ENCODE results near the gene CYBA.

The CYBA gene

DNA sequence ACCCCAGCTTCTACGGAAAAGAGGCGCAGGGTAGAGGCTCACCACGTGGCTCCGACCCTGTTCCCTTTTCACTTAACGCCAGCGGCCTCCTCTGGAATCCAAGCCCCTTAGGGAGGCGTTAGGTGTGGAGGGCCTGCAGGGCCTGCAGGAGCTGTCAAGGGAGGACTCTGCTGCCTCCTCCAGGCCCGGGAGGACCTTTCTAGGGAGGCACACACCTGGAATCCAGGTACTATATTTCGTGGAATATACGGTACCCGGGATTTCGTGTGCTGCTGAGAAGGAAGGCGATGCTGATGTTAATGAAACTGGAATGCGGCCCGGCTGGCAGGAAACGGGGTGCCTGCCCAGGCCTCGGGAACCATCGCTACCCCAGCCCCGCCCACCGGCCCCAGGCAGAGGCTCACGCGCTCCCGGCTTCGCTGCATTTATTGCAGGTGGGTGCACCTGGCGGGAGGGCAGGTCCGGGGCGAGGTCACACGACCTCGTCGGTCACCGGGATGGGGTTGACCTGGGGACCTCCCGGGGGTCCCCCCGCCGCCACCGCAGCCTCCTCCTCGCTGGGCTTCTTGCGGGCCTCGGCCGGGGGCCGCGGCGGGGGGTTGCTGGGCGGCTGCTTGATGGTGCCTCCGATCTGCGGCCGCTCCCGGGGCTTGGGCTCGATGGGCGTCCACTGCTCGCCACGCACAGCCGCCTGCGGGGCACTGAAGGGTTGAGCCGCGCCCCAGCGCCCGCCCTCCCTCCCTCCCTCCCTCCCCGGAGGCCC is 7.8 kb downstream of the CYBA start:
- FAIRE-seq, result no peak

DNA sequence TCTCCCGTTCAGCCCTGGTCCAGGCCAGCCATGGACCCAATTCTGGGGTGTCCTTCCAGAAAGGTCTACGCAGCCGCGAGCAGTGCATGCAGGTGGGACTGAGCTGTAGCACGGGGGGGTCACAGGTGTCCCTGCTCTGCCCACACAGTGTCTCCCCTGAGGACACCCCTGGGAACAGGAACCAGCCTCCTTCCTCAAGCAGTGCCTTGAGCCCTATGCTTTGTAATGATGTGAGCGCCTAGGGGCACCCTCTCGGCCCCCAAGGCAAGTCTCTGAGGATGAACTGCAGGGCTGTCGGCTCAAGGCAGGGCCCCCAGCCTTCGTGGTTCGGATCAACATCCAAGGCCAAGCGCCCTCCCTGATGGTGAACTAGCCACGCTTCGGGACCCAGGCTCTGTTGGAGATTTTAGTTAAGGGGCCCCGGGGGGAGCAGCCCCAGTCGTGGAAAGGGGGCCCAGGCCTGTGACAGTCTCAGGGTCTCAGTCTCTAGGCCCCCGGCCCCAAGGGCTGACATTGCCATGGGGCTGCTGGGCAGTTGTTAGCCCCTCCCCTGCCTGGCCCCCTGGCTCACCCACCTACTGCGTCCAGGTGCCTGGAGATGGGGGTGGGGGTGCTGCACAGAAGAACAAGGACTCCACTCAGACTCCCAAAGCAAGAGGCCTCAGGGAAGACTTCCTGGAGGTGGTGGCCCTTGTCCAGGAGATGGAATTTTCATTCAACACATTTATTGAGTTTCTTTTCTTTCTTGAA is 10.2 kb downstream of the CYBA start:
- FAIRE-seq, result no peak

DNA sequence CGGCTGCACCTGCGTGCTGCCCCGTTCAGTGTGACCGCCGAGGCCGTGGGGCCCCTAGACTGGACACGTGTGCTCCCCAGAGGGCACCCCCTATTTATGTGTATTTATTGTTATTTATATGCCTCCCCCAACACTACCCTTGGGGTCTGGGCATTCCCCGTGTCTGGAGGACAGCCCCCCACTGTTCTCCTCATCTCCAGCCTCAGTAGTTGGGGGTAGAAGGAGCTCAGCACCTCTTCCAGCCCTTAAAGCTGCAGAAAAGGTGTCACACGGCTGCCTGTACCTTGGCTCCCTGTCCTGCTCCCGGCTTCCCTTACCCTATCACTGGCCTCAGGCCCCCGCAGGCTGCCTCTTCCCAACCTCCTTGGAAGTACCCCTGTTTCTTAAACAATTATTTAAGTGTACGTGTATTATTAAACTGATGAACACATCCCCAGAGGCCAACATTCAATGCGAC is 10.8 kb downstream of the CYBA start:
- FAIRE-seq, result no peak

GRCh38 chr16:88639231-88640038 is 11.4 kb downstream of the CYBA start:
- no peak for FAIRE-seq

DNA sequence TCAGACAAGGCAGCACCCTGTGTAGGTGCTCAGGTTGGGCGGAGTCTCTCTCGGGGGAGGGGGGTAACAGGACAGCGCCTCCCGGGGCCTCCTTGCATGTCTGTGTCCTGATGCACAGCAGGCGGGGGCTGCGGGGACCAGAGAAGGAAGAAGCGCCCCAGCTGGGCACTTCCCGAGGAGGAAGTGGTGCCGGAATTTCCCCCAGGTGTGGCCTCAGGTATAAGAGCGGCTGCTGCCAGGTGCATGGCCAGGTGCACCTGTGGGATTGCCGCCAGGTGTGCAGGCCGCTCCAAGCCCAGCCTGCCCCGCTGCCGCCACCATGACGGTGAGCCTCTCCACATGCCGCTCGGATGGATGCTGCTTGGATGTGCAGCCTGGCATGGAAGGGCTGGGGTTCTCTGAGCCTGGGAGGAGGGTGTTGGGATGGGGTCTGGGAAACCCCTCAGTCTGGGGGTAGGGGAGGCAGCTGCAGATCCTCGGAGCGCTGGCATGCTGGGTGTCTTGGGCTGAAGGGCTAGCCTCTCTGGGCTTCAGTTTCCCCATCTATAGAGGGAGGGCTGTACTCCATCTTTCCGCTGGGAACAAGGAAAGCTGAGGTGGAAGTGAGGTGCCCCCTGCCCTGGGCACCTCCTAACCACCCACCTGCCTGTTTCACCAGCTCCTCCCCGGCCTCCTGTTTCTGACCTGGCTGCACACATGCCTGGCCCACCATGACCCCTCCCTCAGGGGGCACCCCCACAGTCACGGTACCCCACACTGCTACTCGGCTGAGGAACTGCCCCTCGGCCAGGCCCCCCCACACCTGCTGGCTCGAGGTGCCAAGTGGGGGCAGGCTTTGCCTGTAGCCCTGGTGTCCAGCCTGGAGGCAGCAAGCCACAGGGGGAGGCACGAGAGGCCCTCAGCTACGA is 12.3 kb downstream of the CYBA start, which contains the start of gene IL17C:
IL17C (plus strand) TSS at position 250 of the 908 bp plus-strand sequence; CDS start at position 320, 70 bp downstream.
- FAIRE-seq, result no peak

- FAIRE-seq, result no peak
Measured at GRCh38 chr16:88636488-88637265, 14.2 kb downstream of the CYBA start.

DNA sequence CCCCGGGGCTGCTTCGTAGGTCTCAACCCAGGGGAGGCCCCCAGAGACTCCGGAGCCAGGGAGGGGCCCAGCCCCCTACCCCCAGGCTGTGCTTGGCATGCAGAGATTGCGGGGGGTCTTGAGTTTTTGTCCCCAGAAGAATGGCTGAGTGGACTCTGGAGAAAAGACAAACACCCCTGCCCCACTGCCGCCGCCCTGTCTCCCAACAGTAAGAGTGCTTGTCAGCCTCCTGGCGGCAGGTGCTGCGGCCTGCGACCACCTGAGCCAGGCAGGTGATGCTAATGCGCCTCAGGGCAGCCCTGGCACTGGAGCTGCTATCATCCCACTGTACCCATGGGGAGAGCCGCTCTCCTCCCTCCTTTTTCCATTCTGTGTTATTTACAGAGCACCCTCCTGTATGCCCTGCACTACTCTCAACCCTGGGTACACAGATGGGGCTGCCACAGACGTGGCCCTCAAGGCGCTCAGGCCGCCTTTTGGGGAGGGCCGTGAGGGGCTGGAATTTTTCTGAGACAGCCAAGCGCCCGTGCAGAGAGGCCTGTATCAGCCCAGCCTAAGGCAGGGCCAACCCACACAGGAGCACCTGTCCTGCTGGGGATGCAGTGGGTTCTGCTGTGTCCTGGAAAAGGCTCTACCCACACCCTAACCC is 15.1 kb downstream of the CYBA start:
- FAIRE-seq, result no peak

GRCh38 chr16:88634994-88635670 is 15.7 kb downstream of the CYBA start:
- FAIRE-seq, result no peak

- no peak for FAIRE-seq
Measured at GRCh38 chr16:88634141-88634993, 16.5 kb downstream of the CYBA start.

GRCh38 chr16:88633684-88634140 is 17.1 kb downstream of the CYBA start:
- no peak for FAIRE-seq

- FAIRE-seq, result no peak
Measured at GRCh38 chr16:88632587-88632930, 18.3 kb downstream of the CYBA start.

- no peak for FAIRE-seq
Measured at GRCh38 chr16:88631920-88632586, 18.8 kb downstream of the CYBA start.

DNA sequence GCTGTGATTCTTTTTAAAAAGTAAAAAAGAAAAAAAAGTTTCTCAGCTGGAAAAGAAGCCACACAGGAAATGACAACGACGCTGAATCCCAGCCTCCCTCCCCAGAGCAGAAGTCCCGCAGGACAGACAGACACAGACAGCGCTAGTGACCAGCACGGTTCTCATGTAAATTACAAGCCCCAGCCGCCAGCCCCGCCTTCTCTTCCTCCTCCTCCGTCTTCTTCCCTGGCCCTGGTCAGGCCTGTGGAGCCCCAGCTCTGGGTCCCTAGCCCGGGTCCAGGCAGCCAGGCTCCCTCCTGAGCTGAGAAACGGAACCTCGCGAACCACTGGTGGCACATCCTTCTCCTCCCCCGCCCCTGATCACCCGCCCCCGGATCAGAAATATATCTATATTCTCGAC is 19.5 kb downstream of the CYBA start:
- FAIRE-seq, result no peak

DNA sequence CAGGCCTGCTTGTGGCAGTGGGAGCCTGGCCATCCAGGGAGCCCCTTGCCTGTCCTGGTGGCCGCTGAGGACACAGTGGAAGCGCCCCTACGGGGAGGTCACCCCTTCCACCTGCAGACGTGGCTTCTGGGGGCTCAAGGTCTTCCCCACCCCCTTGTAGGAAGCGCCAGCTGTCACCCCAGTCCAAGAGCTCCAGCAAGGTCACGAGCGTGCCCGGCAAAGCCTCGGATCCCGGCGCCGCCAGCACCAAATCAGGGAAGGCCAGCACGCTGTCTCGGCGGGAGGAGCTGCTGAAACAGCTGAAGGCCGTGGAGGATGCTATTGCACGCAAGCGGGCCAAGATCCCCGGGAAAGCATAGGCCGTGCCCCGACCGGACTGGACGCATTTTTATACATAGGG is 19.9 kb downstream of the CYBA start:
- FAIRE-seq, result no peak

- no peak for FAIRE-seq
Measured at GRCh38 chr16:88630433-88630832, 20.4 kb downstream of the CYBA start.

- no peak for FAIRE-seq
Measured at GRCh38 chr16:88629835-88630234, 21.0 kb downstream of the CYBA start.

- no peak for FAIRE-seq
Measured at GRCh38 chr16:88628512-88628974, 22.3 kb downstream of the CYBA start.
